ENCODE measurements around the gene TMED4. TPM values are rescaled to one million over a fixed set of nuclear protein-coding genes. Genes with fewer than 3 reads are reported as not detected.

Gene TMED4
- total RNA-seq, 2 experiments from 2014 or later: 74.6 to 76.2 TPM

DNA sequence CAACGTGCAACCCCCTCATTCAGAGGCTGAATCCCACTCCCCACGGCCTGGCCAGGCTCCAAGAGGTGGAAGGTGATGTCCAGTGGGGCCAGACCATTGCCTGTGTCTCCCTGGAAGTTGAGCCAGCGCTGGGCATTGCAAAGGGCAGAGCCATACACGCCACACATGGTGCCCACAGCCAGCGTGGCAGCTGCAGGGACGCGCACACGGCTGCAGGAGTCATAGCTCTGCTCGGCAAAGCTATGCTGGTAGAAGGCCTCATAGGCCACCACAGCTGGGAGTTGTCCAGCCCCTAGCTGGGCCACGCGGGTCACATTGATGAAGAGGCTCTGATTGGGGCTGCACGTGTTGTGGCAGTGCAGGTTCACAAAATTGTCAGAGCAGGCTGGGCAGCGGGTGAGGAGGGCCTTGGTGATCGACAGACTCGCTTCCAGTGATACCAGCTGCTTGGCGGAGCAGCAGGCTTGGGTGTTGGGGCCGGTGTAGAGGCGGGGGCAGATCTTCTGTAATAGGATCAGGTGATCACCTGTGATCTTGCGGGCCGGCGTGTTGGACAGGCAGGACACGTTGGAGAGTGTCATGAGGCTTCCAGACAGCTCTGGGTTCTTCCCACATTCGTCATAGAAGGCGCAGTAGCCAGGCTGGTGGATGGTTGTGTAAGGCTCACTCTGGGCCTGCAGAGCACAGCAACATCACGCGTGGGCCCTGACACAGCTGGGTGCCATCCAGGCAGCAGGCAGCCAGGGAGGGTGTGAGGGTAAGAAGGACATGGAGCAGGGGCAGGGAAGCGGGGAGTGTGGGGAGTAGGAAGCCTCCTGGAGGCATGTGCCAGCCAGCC is 42.1 kb downstream of the TMED4 start:
- intact Hi-C loops (cut with micrococcal nuclease): no loop called here
- TF ChIP-seq, protein P1, sequence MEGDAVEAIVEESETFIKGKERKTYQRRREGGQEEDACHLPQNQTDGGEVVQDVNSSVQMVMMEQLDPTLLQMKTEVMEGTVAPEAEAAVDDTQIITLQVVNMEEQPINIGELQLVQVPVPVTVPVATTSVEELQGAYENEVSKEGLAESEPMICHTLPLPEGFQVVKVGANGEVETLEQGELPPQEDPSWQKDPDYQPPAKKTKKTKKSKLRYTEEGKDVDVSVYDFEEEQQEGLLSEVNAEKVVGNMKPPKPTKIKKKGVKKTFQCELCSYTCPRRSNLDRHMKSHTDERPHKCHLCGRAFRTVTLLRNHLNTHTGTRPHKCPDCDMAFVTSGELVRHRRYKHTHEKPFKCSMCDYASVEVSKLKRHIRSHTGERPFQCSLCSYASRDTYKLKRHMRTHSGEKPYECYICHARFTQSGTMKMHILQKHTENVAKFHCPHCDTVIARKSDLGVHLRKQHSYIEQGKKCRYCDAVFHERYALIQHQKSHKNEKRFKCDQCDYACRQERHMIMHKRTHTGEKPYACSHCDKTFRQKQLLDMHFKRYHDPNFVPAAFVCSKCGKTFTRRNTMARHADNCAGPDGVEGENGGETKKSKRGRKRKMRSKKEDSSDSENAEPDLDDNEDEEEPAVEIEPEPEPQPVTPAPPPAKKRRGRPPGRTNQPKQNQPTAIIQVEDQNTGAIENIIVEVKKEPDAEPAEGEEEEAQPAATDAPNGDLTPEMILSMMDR (IDR thresholded peaks at IDR 0.05): no peak
- Mint-ChIP-seq H3K27ac (no peak overlapping the region), H3K36me3 (ENCODE audit: low read depth) (no peaks in the 10 kb centered on the region), H3K9me3 (no peaks in the 10 kb centered on the region), H3K27me3 (no peaks in the 10 kb centered on the region), H3K4me3 (no peak overlapping the region), H3K4me1 (ENCODE audit: low read depth) (no peaks in the 10 kb centered on the region)
- DNase-seq: no peak
- POLR2A ChIA-PET: interaction anchor here (1.2 kb wide), 1 partner anchor 49 kb away, joined by 3 read pairs; no protein-coding TSS in a partner anchor
- CTCF ChIA-PET: interaction anchor here (1.2 kb wide), 1 partner anchor 13 kb away, joined by 3 read pairs; no protein-coding TSS in a partner anchor
- ATAC-seq: no peak

DNA sequence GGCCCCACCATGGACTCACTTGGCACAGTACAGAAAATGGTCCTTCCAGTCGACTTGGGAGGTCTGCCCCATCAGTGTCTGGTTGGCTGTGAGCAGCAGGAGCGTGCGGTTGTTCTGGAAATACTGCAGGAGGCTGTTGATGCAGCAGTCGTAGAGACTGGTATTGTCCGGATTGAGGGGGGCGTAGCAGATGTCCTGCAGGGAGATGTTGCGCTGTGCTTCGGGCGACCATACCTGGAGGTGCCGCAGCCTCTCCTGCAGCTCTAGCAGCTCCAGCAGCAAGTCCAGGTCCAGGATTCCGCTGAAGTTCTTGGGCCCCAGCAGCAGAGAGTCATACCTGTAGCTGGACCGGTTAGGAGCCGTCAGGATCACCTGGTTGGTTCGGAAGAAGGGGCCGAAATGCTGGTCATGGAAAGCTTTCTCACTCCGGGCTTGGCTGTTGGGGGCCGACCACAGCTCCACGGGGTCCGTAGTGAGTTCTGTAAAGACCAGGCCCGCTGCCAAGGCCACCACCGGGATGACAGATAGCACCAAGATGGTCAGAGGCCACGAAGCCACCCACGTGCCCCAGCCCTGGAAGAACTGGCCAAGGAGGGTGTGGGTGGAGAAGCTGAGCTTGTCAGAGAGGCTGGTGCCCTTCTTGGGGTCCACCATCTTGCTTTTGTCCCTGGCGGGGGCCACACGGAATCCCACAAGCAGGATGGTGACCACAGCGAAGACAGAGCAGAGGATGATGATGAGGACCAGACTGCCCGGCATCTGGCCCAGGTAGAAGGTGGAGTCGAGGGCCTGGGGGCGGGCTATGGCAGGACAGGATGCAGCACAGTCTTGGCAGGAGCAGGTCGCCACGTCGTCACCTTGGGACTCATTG is 43.0 kb downstream of the TMED4 start:
- DNase-seq (no peak), ATAC-seq (no peak)
- TF ChIP-seq, protein P1 (IDR thresholded peaks at IDR 0.05): no peak
- Mint-ChIP-seq H3K4me1 (ENCODE audit: low read depth) (no peaks in the 10 kb centered on the region), H3K9me3 (no peaks in the 10 kb centered on the region), H3K4me3 (no peak overlapping the region), H3K27me3 (no peaks in the 10 kb centered on the region), H3K27ac (no peak overlapping the region), H3K36me3 (ENCODE audit: low read depth) (no peaks in the 10 kb centered on the region)
- ChIA-PET CTCF (interaction anchor here (1.1 kb wide), 1 partner anchor 11 kb away, joined by 3 read pairs; no protein-coding TSS in a partner anchor), POLR2A (interaction anchor here (1.2 kb wide), 1 partner anchor 48 kb away, joined by 3 read pairs; no protein-coding TSS in a partner anchor)
- intact Hi-C loops (cut with micrococcal nuclease): no loop called here

DNA sequence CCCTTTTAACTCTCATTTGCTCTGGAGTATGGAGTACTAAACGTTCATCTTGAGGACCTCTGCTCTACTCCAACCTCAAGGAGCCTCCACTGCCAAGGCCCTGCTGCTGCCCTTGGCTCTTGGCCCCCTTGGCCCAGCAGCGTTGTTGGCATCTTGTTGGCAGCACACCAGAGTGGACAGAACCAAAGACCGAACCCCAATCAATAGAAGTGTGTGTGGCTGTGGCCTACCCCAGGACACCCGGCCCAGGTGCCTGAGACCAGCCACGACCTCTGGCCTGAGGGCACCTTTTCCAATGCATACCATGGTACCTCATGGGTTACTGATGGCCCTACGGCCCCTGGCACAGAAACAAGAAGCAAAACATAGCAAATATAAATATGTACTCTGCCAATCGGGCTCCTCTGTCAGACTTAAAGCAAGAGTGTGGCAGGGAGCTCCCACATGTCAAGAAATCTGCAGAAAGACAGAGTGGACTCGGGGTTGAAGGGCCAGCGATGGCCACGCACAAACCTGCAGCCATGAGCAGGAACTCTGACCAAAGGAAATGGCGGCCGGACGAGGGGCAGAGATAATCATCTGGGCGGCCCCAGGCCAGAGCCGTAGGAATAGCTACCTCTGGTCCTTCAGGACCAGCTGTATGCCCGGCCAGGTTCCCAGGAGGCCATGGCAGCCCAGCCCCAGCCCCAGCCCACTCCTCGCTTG is 43.8 kb downstream of the TMED4 start:
- ATAC-seq (no peak), DNase-seq (no peak)
- no peak overlapping the region for H3K4me3 Mint-ChIP-seq
- POLR2A ChIA-PET: interaction anchor here (1.2 kb wide), 1 partner anchor 47 kb away, joined by 3 read pairs; no protein-coding TSS in a partner anchor
- no peaks in the 10 kb centered on the region for H3K4me1 Mint-ChIP-seq (ENCODE audit: low read depth)
- no peaks in the 10 kb centered on the region for H3K36me3 Mint-ChIP-seq (ENCODE audit: low read depth)
- H3K27me3 Mint-ChIP-seq: no peaks in the 10 kb centered on the region
- H3K9me3 Mint-ChIP-seq: no peaks in the 10 kb centered on the region
- intact Hi-C loops (cut with micrococcal nuclease): no loop called here
- CTCF ChIA-PET: interaction anchor here (1.1 kb wide), 1 partner anchor 10 kb away, joined by 3 read pairs; no protein-coding TSS in a partner anchor
- H3K27ac Mint-ChIP-seq: no peak overlapping the region
- TF ChIP-seq, protein P1 (IDR thresholded peaks at IDR 0.05): no peak

DNA sequence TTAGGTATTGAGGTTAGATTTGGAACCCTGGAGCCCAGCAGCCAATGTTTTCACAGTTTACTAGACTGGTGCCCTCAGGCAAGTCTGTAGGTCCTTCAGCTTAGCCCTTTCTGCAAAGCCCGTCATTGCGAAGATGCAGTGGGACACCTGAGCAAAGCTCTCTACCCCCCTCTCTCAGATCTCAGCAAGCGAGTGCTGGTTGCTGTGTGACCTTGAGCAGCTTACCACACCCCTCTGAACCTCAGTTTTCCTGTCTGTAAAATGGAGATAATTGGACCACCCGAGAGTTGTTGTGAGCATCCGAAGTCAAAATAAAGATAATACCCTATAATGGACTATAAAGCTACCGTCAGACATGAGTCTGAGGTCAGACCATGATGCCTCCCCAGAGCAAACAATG is 44.6 kb downstream of the TMED4 start:
- H3K36me3 Mint-ChIP-seq (ENCODE audit: low read depth): no peaks in the 10 kb centered on the region
- POLR2A ChIA-PET: no interaction called here

More for the DNA sequence above, 44.6 kb downstream of the TMED4 start:
- H3K4me3 Mint-ChIP-seq: no peak overlapping the region
- H3K27me3 Mint-ChIP-seq: no peaks in the 10 kb centered on the region
- no peaks in the 10 kb centered on the region for H3K9me3 Mint-ChIP-seq
- DNase-seq: no peak
- no peak for ATAC-seq
- intact Hi-C loops (cut with micrococcal nuclease): no loop called here
- H3K4me1 Mint-ChIP-seq (ENCODE audit: low read depth): no peaks in the 10 kb centered on the region
- CTCF ChIA-PET: no interaction called here
- TF ChIP-seq, protein P1 (IDR thresholded peaks at IDR 0.05): no peak
- H3K27ac Mint-ChIP-seq: no peak overlapping the region

Measured in activated CD8-positive, alpha-beta T cell treated with anti-CD3 and anti-CD28 coated beads for 36 hours (primary cell).